Measurements from ENCODE around the gene SMCO2.

Gene SMCO2

DNA sequence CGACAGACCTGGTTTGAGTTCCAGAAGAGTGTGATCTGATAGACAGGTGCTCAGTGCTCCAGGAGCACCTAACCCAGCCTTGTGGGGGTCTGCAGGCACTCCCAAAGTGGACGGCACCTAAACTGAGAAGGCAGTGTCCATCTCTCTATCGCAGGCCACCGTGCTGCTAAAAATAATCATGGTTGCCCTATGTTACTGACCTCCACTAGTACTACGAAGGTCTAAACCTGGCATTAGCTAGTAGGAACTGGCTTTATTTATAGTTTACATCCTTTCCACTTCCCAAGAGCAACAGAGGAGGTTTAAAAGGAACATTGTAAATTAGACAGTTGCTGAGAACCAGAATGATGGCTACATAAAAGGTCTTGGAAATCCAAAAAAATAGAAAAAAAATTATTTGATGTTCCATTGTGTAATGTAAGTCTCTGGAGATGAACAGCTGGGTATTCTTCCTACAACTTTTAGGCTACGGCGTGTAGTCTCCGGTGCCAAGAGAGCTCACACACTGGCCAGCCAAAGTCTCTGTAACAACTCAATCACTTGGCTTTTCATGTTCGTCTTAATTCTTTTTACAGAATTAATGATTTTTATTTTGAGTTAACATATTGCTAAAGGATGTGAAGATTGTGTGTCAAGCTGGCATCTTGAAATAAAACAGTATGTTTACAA, 104.8 kb downstream of the SMCO2 start:
- H3K4me1 ChIP-seq (ENCODE audit: insufficient read depth, low read length): peaks cover 4% of the 10 kb centered on the region

More for the DNA sequence above, 104.8 kb downstream of the SMCO2 start:
- Histone ChIP-seq H3K9me3 (ENCODE audit: control insufficient read depth, insufficient read depth, low read length) (no peaks in the 10 kb centered on the region), H3K9ac (ENCODE audit: low read depth, low read length) (no peak overlapping the region), H3K36me3 (ENCODE audit: insufficient read depth, low read length) (no peaks in the 10 kb centered on the region)
